ENCODE results near the gene NMT1.
A peak's percentile ranks its signal among the peaks of the same experiment; 100 is the strongest.

The NMT1 gene

DNA sequence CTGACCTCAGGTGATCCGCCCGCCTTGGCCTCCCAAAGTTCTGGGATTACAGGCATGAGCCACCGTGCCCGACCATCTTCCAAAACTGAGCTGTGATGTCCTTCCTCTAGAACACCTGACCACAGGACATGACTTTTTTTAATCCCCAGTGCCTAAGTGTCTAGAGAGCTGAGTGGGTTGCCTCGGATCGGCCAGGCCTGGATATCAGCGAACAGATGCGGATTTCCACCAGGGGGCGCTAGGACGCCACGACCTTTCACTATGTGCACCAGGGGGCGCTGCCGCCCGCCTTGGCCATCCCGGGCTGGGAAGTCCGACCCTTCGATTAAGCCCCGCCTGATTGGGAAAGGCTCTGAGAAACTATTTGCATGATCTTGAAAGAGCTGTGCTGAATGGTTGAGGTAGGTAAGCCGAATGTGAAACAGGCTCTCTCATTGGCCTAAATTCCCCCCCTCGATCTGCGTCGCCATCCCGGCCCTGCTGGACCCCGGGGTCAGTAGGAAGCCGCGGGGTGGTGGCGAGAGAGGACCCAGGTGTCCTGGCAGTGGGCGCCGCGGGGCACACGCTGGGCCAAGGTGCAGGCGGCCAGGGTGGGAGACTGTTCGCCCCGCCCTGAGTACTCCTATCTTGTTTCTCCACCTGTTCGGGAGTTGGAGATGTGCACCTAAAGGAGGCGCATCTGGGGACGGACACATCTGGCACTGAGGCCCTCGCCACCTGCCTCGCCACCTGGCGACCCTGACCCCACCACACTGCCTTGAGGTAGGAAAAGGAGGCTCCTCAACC is 74.3 kb downstream of the NMT1 start, which contains the start of gene ACBD4:
ACBD4 (plus strand) TSS at position 496 of the 786 bp plus-strand sequence. CDS start 458 bp downstream, outside the sequence.
- no peaks in the 10 kb centered on the region for H3K36me3 ChIP-seq (ENCODE audit: control insufficient read depth, insufficient read depth, low read length, severe bottlenecking)
- no peaks in the 10 kb centered on the region for H3K9me3 ChIP-seq (ENCODE audit: control insufficient read depth, low read length)
- peaks cover 25% of the 10 kb centered on the region for H3K4me1 ChIP-seq (ENCODE audit: control insufficient read depth, insufficient read depth, low read length)
- peak within 1 kb of the TSS; percentile 83 for H3K9ac ChIP-seq (ENCODE audit: low read length)
- peak; percentile 99 for DNase-seq (ENCODE audit: low read depth)
- no peaks in the 10 kb centered on the region for H3K27me3 ChIP-seq (replicated peaks; ENCODE audit: control insufficient read depth, insufficient read depth, low read length)
- H3K4me3 ChIP-seq (ENCODE audit: low read length): peak within 1 kb of the TSS; percentile 87

DNA sequence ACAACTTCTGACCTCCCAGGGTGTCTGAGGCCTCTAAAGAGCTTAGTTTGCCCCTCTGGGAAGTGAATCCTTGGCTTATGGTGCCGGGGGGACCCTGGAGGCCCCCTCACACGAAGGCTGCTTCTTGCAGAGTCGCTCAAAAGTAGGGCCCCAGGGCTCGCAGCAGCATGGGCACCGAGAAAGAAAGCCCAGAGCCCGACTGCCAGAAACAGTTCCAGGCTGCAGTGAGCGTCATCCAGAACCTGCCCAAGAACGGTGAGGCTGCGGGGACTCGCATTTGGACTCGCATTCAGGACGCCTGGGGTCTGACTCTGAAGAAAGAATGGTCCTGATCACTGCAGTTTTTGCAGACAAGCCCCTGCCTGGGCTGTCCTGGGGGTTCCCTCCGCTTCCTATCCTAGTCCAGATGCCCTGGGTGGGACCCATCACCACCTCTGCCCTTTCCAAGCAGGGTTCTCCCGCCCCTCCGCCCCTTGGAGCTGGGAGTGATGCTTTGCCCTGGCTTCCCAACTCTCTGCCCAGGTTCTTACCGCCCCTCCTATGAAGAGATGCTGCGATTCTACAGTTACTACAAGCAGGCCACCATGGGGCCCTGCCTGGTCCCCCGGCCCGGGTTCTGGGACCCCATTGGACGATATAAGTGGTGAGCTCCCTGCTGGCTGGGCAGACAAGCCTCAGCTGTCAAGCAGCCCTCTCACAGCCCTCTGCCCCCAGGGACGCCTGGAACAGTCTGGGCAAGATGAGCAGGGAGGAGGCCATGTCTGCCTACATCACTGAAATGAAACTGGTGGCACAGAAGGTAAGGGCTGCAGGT is 75.1 kb downstream of the NMT1 start:
- Histone ChIP-seq H3K9ac (ENCODE audit: low read length) (peak overlapping the region; percentile 83), H3K9me3 (ENCODE audit: control insufficient read depth, low read length) (no peaks in the 10 kb centered on the region), H3K4me3 (ENCODE audit: low read length) (peak overlapping the region; percentile 87), H3K36me3 (ENCODE audit: control insufficient read depth, insufficient read depth, low read length, severe bottlenecking) (no peaks in the 10 kb centered on the region), H3K4me1 (ENCODE audit: control insufficient read depth, insufficient read depth, low read length) (peaks cover 24% of the 10 kb centered on the region), H3K27me3 (replicated peaks; ENCODE audit: control insufficient read depth, insufficient read depth, low read length) (no peaks in the 10 kb centered on the region)
- no peak for DNase-seq (ENCODE audit: low read depth)

- no peak for DNase-seq (ENCODE audit: low read depth)
Measured at GRCh38 chr17:45136846-45137560, 75.9 kb downstream of the NMT1 start.

GRCh38 chr17:45137561-45138305 is 76.6 kb downstream of the NMT1 start:
- Histone ChIP-seq H3K4me1 (ENCODE audit: control insufficient read depth, insufficient read depth, low read length) (peaks cover 19% of the 10 kb centered on the region), H3K9ac (ENCODE audit: low read length) (no peak overlapping the region), H3K27me3 (replicated peaks; ENCODE audit: control insufficient read depth, insufficient read depth, low read length) (no peaks in the 10 kb centered on the region), H3K9me3 (ENCODE audit: control insufficient read depth, low read length) (no peaks in the 10 kb centered on the region), H3K36me3 (ENCODE audit: control insufficient read depth, insufficient read depth, low read length, severe bottlenecking) (no peaks in the 10 kb centered on the region), H3K4me3 (ENCODE audit: low read length) (no peak overlapping the region)
- no peak for DNase-seq (ENCODE audit: low read depth)

More at GRCh38 chr17:45136846-45137560, 75.9 kb downstream of the NMT1 start:
- Histone ChIP-seq H3K4me3 (ENCODE audit: low read length) (no peak overlapping the region), H3K36me3 (ENCODE audit: control insufficient read depth, insufficient read depth, low read length, severe bottlenecking) (no peaks in the 10 kb centered on the region), H3K4me1 (ENCODE audit: control insufficient read depth, insufficient read depth, low read length) (peaks cover 19% of the 10 kb centered on the region), H3K27me3 (replicated peaks; ENCODE audit: control insufficient read depth, insufficient read depth, low read length) (no peaks in the 10 kb centered on the region), H3K9ac (ENCODE audit: low read length) (no peak overlapping the region), H3K9me3 (ENCODE audit: control insufficient read depth, low read length) (no peaks in the 10 kb centered on the region)

DNA sequence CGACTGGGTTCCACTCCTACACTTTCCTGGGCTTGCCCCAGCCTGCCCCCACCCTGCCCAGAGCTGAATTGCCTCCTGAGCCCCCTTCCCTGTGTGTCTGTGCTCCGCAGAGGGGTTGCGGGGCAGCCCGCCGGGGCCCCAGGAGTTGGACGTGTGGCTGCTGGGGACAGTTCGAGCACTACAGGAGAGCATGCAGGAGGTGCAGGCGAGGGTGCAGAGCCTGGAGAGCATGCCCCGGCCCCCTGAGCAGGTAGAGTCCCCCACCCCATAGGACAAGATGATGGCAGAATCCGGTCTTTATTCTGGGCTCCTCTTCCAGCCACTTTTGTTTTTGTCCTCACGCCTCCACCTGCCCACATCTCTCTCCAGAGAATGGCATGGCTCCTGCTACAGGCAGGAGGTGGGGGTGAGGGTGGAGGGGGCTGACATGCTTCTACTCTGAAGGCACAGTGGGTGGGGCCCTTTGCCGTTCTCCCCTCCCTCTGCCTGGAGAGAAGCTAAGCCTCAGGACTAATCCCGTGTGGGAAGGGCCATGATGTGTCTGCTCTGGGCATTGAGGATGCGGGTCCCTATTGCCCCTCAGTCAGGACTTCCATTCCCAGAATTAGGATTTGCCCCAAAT is 77.9 kb downstream of the NMT1 start:
- H3K9ac ChIP-seq (ENCODE audit: low read length): no peak overlapping the region
- peaks cover 21% of the 10 kb centered on the region for H3K4me1 ChIP-seq (ENCODE audit: control insufficient read depth, insufficient read depth, low read length)
- no peaks in the 10 kb centered on the region for H3K27me3 ChIP-seq (replicated peaks; ENCODE audit: control insufficient read depth, insufficient read depth, low read length)
- H3K9me3 ChIP-seq (ENCODE audit: control insufficient read depth, low read length): no peaks in the 10 kb centered on the region
- H3K4me3 ChIP-seq (ENCODE audit: low read length): no peak overlapping the region
- DNase-seq (ENCODE audit: low read depth): no peak
- no peaks in the 10 kb centered on the region for H3K36me3 ChIP-seq (ENCODE audit: control insufficient read depth, insufficient read depth, low read length, severe bottlenecking)

GRCh38 chr17:45139533-45139920 is 78.4 kb downstream of the NMT1 start:
- no peaks in the 10 kb centered on the region for H3K27me3 ChIP-seq (replicated peaks; ENCODE audit: control insufficient read depth, insufficient read depth, low read length)
- H3K9ac ChIP-seq (ENCODE audit: low read length): no peak overlapping the region
- no peak for DNase-seq (ENCODE audit: low read depth)
- peaks cover 22% of the 10 kb centered on the region for H3K4me1 ChIP-seq (ENCODE audit: control insufficient read depth, insufficient read depth, low read length)
- no peak overlapping the region for H3K4me3 ChIP-seq (ENCODE audit: low read length)
- no peaks in the 10 kb centered on the region for H3K36me3 ChIP-seq (ENCODE audit: control insufficient read depth, insufficient read depth, low read length, severe bottlenecking)
- H3K9me3 ChIP-seq (ENCODE audit: control insufficient read depth, low read length): no peaks in the 10 kb centered on the region

- Histone ChIP-seq H3K9ac (ENCODE audit: low read length) (peak overlapping the region; percentile 92), H3K27me3 (replicated peaks; ENCODE audit: control insufficient read depth, insufficient read depth, low read length) (no peaks in the 10 kb centered on the region), H3K4me3 (ENCODE audit: low read length) (no peak overlapping the region), H3K9me3 (ENCODE audit: control insufficient read depth, low read length) (no peaks in the 10 kb centered on the region), H3K4me1 (ENCODE audit: control insufficient read depth, insufficient read depth, low read length) (peaks cover 31% of the 10 kb centered on the region), H3K36me3 (ENCODE audit: control insufficient read depth, insufficient read depth, low read length, severe bottlenecking) (no peaks in the 10 kb centered on the region)
- no peak for DNase-seq (ENCODE audit: low read depth)
Measured at GRCh38 chr17:45143094-45143670, 82.1 kb downstream of the NMT1 start.

GRCh38 chr17:45143767-45144198 is 82.7 kb downstream of the NMT1 start:
- peak; percentile 89 for DNase-seq (ENCODE audit: low read depth)

DNA sequence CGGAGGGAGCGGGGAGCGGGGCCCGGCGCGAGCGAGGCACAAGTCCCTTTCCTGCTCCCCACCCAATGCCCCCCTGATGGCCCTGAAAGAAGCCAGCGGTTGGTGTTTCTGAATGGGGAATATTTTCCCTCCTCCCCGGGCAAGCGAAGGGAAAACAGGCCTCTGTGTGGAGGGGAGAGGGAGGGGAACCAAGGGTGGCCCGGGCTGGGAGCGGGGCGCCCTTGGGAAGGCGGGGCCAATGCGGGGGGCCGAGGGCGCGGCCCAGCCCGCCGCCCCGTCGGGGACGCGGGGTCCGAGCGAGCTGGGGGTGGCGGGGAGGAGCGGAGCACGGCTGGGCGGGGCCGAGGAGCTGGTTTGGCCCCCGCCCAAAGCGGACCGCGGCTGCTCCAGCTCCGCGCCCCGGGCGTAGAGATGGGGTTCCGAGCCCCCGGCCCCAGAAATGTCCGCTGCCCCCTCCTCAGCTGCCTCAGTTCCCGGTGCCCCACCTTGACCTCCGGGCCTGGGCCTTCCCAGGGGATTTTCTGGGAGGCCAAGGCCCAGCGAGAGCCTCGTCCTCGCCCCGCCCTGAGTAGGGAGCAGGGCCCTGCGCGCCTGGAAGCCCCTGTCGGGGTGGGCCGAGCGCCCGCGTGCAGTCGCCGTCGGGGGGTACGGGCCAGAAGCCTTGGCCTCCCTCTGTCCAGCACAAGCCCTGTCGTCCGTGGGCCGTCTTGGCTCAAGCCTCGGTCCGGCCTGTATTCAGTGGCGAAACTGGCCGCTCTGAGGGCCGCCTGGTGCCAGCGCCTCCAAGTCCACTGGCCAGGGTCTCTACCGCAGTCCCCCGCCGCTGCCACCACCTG is 83.3 kb downstream of the NMT1 start:
- H3K9ac ChIP-seq (ENCODE audit: low read length): peak overlapping the region; percentile 92
- peak overlapping the region; percentile 77 for H3K4me3 ChIP-seq (ENCODE audit: low read length)
- H3K27me3 ChIP-seq (replicated peaks; ENCODE audit: control insufficient read depth, insufficient read depth, low read length): no peaks in the 10 kb centered on the region
- DNase-seq (ENCODE audit: low read depth): no peak
- H3K36me3 ChIP-seq (ENCODE audit: control insufficient read depth, insufficient read depth, low read length, severe bottlenecking): no peaks in the 10 kb centered on the region
- H3K4me1 ChIP-seq (ENCODE audit: control insufficient read depth, insufficient read depth, low read length): peaks cover 30% of the 10 kb centered on the region
- H3K9me3 ChIP-seq (ENCODE audit: control insufficient read depth, low read length): no peaks in the 10 kb centered on the region

More at GRCh38 chr17:45143767-45144198, 82.7 kb downstream of the NMT1 start:
- no peaks in the 10 kb centered on the region for H3K36me3 ChIP-seq (ENCODE audit: control insufficient read depth, insufficient read depth, low read length, severe bottlenecking)
- no peaks in the 10 kb centered on the region for H3K9me3 ChIP-seq (ENCODE audit: control insufficient read depth, low read length)
- peaks cover 30% of the 10 kb centered on the region for H3K4me1 ChIP-seq (ENCODE audit: control insufficient read depth, insufficient read depth, low read length)
- peak overlapping the region; percentile 92 for H3K9ac ChIP-seq (ENCODE audit: low read length)
- no peaks in the 10 kb centered on the region for H3K27me3 ChIP-seq (replicated peaks; ENCODE audit: control insufficient read depth, insufficient read depth, low read length)
- H3K4me3 ChIP-seq (ENCODE audit: low read length): peak overlapping the region; percentile 77

All from adipocyte (in vitro differentiated cells).